ENCODE results near the gene ASIC2. TPM values are rescaled to one million over a fixed set of nuclear protein-coding genes. Genes with fewer than 3 reads are reported as not detected.
"Not testable (repeated sequence)": the region's sequence is repeated elsewhere in the genome, so short reads cannot be mapped to it uniquely, and the experiment has no call there.

ASIC2 gene
- total and polyA plus RNA-seq, 7 donors = under 0.01 to 0.60 (median 0.19) TPM; not detected in 3

DNA sequence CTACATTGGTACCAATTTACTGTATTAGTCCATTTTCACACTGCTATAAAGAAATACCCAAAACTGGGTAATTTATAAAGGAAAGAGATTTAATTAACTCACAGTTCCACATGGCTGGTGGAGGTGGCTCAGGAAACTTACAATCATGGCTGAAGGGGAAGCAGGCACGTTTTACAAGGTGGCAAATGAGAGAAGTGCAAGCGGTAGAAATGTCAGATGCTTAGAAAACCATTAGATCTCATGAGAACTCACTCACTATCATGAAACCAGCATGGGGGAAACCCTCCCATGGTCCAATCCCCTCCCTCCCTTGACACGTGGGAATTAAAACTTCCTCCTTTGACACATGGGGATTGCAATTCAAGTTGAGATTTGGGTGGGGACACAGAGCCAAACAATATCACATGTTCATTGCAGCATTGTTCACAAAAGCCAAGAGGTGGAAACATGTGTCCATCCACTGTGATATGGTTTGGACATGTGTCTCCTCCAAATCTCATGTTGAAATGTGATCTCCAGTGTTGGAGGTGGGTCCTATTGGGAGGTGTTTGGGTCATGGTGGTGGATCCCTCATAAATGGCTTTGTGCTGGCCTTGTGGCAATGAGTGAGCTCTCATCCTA, 304.5 kb downstream of the ASIC2 start:
- WGBS, 2 donors = 74 to 82% methylated on average over 3 of the region's 3 CpGs
- intact Hi-C loops (cut with DNase I) = no loop called here
- no peak for DNase-seq
- Histone ChIP-seq H3K27ac (no peak overlapping the region), H3K9me3 (no peaks in the 10 kb centered on the region), H3K36me3 (no peaks in the 10 kb centered on the region), H3K27me3 (no peaks in the 10 kb centered on the region), H3K4me1 (no peaks in the 10 kb centered on the region), H3K4me3 (no peak overlapping the region)
- TF ChIP-seq POLR2AphosphoS5 (IDR thresholded peaks at IDR 0.05) = no peak
- no peak for TF ChIP-seq EP300 (IDR thresholded peaks at IDR 0.05)
- TF ChIP-seq POLR2A (IDR thresholded peaks at IDR 0.05) = no peak
- TF ChIP-seq, protein P1, sequence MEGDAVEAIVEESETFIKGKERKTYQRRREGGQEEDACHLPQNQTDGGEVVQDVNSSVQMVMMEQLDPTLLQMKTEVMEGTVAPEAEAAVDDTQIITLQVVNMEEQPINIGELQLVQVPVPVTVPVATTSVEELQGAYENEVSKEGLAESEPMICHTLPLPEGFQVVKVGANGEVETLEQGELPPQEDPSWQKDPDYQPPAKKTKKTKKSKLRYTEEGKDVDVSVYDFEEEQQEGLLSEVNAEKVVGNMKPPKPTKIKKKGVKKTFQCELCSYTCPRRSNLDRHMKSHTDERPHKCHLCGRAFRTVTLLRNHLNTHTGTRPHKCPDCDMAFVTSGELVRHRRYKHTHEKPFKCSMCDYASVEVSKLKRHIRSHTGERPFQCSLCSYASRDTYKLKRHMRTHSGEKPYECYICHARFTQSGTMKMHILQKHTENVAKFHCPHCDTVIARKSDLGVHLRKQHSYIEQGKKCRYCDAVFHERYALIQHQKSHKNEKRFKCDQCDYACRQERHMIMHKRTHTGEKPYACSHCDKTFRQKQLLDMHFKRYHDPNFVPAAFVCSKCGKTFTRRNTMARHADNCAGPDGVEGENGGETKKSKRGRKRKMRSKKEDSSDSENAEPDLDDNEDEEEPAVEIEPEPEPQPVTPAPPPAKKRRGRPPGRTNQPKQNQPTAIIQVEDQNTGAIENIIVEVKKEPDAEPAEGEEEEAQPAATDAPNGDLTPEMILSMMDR (IDR thresholded peaks at IDR 0.05) = no peak

DNA sequence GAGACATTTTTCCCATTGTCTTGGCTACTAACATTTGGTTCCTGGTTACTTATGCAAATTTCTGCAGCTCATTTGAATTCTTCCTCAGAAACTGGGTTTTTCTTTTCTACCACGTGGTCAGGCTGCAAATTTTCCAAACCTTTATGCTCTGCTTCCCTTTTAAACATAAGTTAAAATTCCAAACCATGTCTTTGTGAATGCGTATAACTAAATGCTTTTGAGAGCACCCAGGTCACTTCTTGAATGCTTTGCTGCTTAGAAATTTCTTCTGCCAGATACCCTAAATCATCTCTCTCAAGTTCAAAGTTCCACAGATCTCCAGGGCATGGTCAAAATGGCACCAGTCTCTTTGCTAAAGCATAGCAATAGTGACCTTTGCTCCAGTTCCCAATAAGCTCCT, 305.2 kb downstream of the ASIC2 start:
- 65 to 81% methylated on average over 2 of the region's 2 CpGs for WGBS, 2 donors
- H3K4me1 ChIP-seq; H3K9me3 ChIP-seq; intact Hi-C loops (cut with DNase I); H3K27me3 ChIP-seq; H3K4me3 ChIP-seq; DNase-seq; H3K27ac ChIP-seq; H3K36me3 ChIP-seq: not testable (repeated sequence)

DNA sequence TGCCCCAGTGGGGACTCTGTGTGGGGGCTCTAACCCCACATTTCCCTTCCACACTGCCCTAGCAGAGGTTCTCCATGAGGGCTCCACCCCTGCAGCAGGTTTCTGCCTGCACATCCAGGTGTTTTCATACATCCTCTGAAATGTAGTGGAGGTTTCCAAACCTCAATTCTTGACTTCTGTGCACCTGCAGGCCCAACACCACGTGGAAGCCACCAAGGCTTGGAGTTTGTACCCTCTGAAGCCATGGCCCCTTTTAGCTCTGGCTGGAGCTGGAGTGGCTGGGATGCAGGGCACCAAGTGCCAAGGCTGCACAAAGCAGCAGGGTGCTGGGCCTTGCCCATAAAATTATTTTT, 305.7 kb downstream of the ASIC2 start:
- H3K27me3 ChIP-seq; H3K9me3 ChIP-seq; H3K27ac ChIP-seq; DNase-seq; intact Hi-C loops (cut with DNase I); H3K4me1 ChIP-seq; H3K4me3 ChIP-seq; H3K36me3 ChIP-seq: not testable (repeated sequence)
- WGBS, 2 donors = 49 to 77% methylated on average over 1 of the region's 1 CpG

DNA sequence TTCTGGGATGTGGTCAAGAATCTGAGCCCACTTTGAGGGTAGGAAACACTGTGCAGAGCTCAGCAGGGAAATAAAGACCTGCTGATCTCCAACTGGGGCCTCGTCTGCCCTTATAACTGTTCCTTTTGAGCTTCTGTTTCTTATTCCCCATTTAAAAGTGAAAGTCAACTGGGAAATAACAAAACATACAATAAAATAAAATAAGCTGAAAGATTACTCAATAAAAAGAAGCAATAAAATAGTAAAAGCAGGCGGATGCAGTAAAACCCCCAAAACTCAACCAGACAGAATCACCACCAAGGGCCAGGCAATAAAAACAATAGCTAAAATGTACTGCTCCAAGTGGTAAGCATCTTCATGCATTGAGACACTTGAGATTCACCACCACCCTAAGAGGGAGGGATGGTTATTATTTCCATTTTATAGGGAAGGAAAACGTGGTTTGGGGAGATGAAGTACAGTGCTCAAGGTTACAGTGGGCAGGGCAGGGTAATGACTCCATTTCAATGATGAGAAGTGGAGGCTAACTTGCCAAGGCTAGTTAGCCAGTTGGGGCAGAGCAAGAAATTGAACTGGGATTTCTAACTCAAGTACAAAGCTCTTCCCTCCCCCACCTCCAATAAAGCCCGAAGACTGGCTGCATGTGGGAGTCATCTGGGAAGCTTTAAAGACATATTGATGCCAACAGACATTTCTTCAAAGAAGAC, 307.9 kb downstream of the ASIC2 start:
- Histone ChIP-seq H3K27me3 (no peaks in the 10 kb centered on the region), H3K4me1 (no peaks in the 10 kb centered on the region), H3K4me3 (no peak overlapping the region), H3K36me3 (no peaks in the 10 kb centered on the region), H3K9me3 (peaks cover 0 to 2% (median 0%) of the 10 kb centered on the region in 4 donors), H3K27ac (no peak overlapping the region)
- no peak for DNase-seq
- intact Hi-C loops (cut with DNase I) = no loop called here
- WGBS, 2 donors = 10 to 51% methylated on average over 4 of the region's 4 CpGs
- no peak for TF ChIP-seq EP300 (IDR thresholded peaks at IDR 0.05)
- no peak for TF ChIP-seq POLR2A (IDR thresholded peaks at IDR 0.05)
- no peak for TF ChIP-seq POLR2AphosphoS5 (IDR thresholded peaks at IDR 0.05)
- TF ChIP-seq, protein P1 (IDR thresholded peaks at IDR 0.05) = no peak

DNA sequence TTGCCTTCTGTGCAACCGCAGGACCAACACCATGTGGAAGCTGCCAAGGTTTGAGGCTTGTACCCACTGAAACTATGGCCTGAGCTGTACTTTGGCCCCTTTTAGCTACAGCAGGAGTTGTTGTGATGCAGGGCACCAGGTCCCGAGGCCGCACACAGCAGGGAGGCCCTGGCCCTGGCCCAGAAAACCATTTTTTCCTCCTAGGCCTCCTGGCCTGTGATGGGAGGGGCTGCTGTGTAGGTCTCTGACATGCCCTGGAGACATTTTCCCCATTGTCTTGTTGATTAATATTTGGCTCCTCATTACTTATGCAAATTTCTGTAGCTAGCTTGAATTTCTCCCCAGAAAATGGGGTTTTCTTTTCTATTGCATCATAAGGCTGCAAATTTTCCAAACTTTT, 311.5 kb downstream of the ASIC2 start:
- 64 to 76% methylated on average over 3 of the region's 3 CpGs for WGBS, 2 donors
- H3K4me1 ChIP-seq; H3K27me3 ChIP-seq; H3K36me3 ChIP-seq; DNase-seq; intact Hi-C loops (cut with DNase I); H3K4me3 ChIP-seq; H3K9me3 ChIP-seq; H3K27ac ChIP-seq: not testable (repeated sequence)

DNA sequence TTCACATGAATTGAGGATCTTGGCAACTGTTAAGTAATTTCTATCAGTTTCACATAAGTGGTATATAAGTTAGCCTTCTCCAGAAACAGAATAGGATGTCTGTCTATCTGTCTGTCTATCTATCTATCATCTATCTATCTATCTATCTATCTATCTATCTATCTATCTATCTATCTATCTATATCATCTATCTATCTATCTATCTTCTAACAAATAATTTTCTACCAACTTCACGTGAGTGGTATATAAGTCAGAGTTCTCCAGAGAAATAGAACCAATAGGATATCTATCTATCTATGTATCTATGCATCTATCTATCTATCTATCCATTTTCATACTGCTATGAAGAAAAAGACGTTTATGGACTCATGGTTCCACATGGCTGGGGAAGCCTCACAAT, 312.9 kb downstream of the ASIC2 start:
- no peaks in the 10 kb centered on the region for H3K27me3 ChIP-seq
- H3K9me3 ChIP-seq = peaks cover 0 to 2% (median 0%) of the 10 kb centered on the region in 4 donors
- no peak overlapping the region for H3K4me3 ChIP-seq
- WGBS, 2 donors = 82 to 92% methylated on average over 2 of the region's 2 CpGs
- no peaks in the 10 kb centered on the region for H3K36me3 ChIP-seq
- intact Hi-C loops (cut with DNase I) = no loop called here
- H3K27ac ChIP-seq = no peak overlapping the region
- DNase-seq = no peak
- no peaks in the 10 kb centered on the region for H3K4me1 ChIP-seq
- no peak for TF ChIP-seq POLR2AphosphoS5 (IDR thresholded peaks at IDR 0.05)

DNA sequence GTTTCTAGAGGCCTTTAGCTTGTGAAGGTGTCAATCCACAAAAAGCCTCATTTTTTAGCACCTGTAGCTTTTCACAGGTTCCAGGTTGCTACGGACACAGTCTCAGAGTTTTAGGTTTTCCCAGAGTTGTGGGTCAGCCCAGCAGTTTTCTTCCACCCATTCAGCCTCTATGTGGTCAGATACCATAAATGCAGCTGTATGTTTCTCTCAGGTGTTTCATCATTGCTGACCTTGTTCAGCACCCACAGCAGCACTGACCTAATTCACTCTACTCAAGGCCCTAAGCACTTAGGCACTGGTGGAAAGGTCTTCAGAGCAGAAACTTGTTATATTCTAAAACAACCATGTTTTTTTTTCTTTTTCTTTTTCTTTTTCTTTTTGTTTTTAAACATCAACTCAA, 316.5 kb downstream of the ASIC2 start:
- H3K27ac ChIP-seq = no peak overlapping the region
- H3K9me3 ChIP-seq = peaks cover 0 to under 1% (median 0%) of the 10 kb centered on the region in 4 donors
- no peaks in the 10 kb centered on the region for H3K27me3 ChIP-seq
- WGBS, 2 donors = 89 to 95% methylated on average over 1 of the region's 1 CpG
- no peak overlapping the region for H3K4me3 ChIP-seq
- no peak for TF ChIP-seq POLR2A (IDR thresholded peaks at IDR 0.05)
- no peak for TF ChIP-seq EP300 (IDR thresholded peaks at IDR 0.05)
- TF ChIP-seq, protein P1 (IDR thresholded peaks at IDR 0.05) = no peak
- TF ChIP-seq POLR2AphosphoS5 (IDR thresholded peaks at IDR 0.05) = no peak
- intact Hi-C loops (cut with DNase I) = no loop called here
- H3K36me3 ChIP-seq = no peaks in the 10 kb centered on the region
- no peaks in the 10 kb centered on the region for H3K4me1 ChIP-seq
- no peak for DNase-seq

All from sigmoid colon (tissue), 7 donors.